HG02642 (cell line): Measurements from ENCODE around the gene PTPRN2.

Experiments used
- ATAC-seq: cut with Tn5 transposase; IDR thresholded peaks from one replicate; pipeline ENCODE4 v1.9.1; 2021; ENCODE audit warnings: mild to moderate bottlenecking; ENCODE audit not compliant: unreplicated experiment, poor library complexity

PTPRN2 gene

GRCh38 chr7:157839672-157840167, 747.9 kb downstream of the PTPRN2 start:
- no peak for ATAC-seq

GRCh38 chr7:157839226-157839625, 748.4 kb downstream of the PTPRN2 start:
- no peak for ATAC-seq

- ATAC-seq = no peak
These were observed 750.1 kb downstream of the PTPRN2 start for GRCh38 chr7:157837561-157837960.

- no peak for ATAC-seq
These were observed 750.6 kb downstream of the PTPRN2 start for GRCh38 chr7:157837047-157837446.

- no peak for ATAC-seq
These were observed 753.0 kb downstream of the PTPRN2 start for GRCh38 chr7:157834501-157835163.

- no peak for ATAC-seq
These were observed 754.6 kb downstream of the PTPRN2 start for GRCh38 chr7:157832866-157833607.

GRCh38 chr7:157832421-157832820, 755.2 kb downstream of the PTPRN2 start:
- ATAC-seq = no peak

GRCh38 chr7:157832006-157832405, 755.6 kb downstream of the PTPRN2 start:
- no peak for ATAC-seq

- ATAC-seq = no peak
These were observed 756.3 kb downstream of the PTPRN2 start for GRCh38 chr7:157831143-157831905.

GRCh38 chr7:157830331-157830730, 757.3 kb downstream of the PTPRN2 start:
- ATAC-seq = no peak

GRCh38 chr7:157829491-157829890, 758.1 kb downstream of the PTPRN2 start:
- ATAC-seq = no peak

- no peak for ATAC-seq
These were observed 758.7 kb downstream of the PTPRN2 start for GRCh38 chr7:157828881-157829280.

GRCh38 chr7:157828190-157828589, 759.4 kb downstream of the PTPRN2 start:
- no peak for ATAC-seq

- no peak for ATAC-seq
These were observed 759.8 kb downstream of the PTPRN2 start for GRCh38 chr7:157827863-157828160.

GRCh38 chr7:157827045-157827862, 760.4 kb downstream of the PTPRN2 start:
- ATAC-seq = no peak

GRCh38 chr7:157826566-157826965, 761.1 kb downstream of the PTPRN2 start:
- ATAC-seq = no peak

- ATAC-seq = no peak
These were observed 762.3 kb downstream of the PTPRN2 start for GRCh38 chr7:157825325-157825724.

- no peak for ATAC-seq
These were observed 762.9 kb downstream of the PTPRN2 start for GRCh38 chr7:157824819-157825121.

GRCh38 chr7:157824011-157824818, 763.4 kb downstream of the PTPRN2 start:
- ATAC-seq = no peak

- no peak for ATAC-seq
These were observed 765.0 kb downstream of the PTPRN2 start for GRCh38 chr7:157822688-157823031.
